ENCODE data around the gene CACNG4. TPM values are rescaled to one million over a fixed set of nuclear protein-coding genes. Genes with fewer than 3 reads are reported as not detected.

CACNG4 gene
- total and polyA plus RNA-seq, 2 experiments from 2014 or later, result 1.6 to 4.1 TPM

- Histone ChIP-seq H3K79me2 (replicated peaks; ENCODE audit: insufficient read depth) (no peaks in the 10 kb centered on the region), H3K4me1 (ENCODE audit: insufficient read depth) (no peaks in the 10 kb centered on the region), H3K36me3 (ENCODE audit: insufficient read depth) (no peaks in the 10 kb centered on the region), H3K27me3 (ENCODE audit: insufficient read depth) (no peaks in the 10 kb centered on the region), H2AFZ (no peak overlapping the region), H3F3A (replicated peaks; ENCODE audit: low read depth) (no peaks in the 10 kb centered on the region), H3K4me3 (no peak overlapping the region), H3K27ac (ENCODE audit: low read depth) (no peak overlapping the region), H3K9me2 (ENCODE audit: insufficient read depth) (no peaks in the 10 kb centered on the region), H4K20me1 (replicated peaks; ENCODE audit: insufficient read depth) (no peaks in the 10 kb centered on the region), H3K4me2 (no peak overlapping the region)
- H3K9me3 Mint-ChIP-seq, result no peaks in the 10 kb centered on the region; the same call in 2 of the 3 replicates
- ATAC-seq (no peak; the same call in 2 of the 3 replicates), DNase-seq (ENCODE audit: low spot score) (no peak)
- peaks cover 7% of the 10 kb centered on the region for H3K27me3 Mint-ChIP-seq (ENCODE audit: insufficient read depth, low read depth, poor library complexity)
- TF ChIP-seq REST (IDR thresholded peaks at IDR 0.05; ENCODE audit: unreplicated experiment) (no peak), JUNB (IDR thresholded peaks at IDR 0.05; ENCODE audit: unreplicated experiment) (no peak), CTCF (conservative IDR thresholded peaks at IDR 0.05; ENCODE audit: low read depth in 2 of 2) (no peak), ZNF331 (CRISPR knock-in tag; IDR thresholded peaks at IDR 0.05; ENCODE audit: low read depth) (no peak)
- H3K36me3 Mint-ChIP-seq (ENCODE audit: low read depth), result no peaks in the 10 kb centered on the region
- no peaks in the 10 kb centered on the region; the same call in 2 of the 3 replicates for H3K4me1 Mint-ChIP-seq
- no peak overlapping the region for H3K4me3 Mint-ChIP-seq
- H3K27ac Mint-ChIP-seq, result no peak overlapping the region
These were observed 77.0 kb downstream of the CACNG4 start for GRCh38 chr17:67041531-67041930.

GRCh38 chr17:67041941-67042899 is 77.7 kb downstream of the CACNG4 start:
- no peak for ATAC-seq

More at GRCh38 chr17:67041941-67042899, 77.7 kb downstream of the CACNG4 start:
- H3K27ac ChIP-seq (ENCODE audit: low read depth), result no peak overlapping the region
- no peaks in the 10 kb centered on the region for H4K20me1 ChIP-seq (replicated peaks; ENCODE audit: insufficient read depth)
- no peak overlapping the region for H3K4me2 ChIP-seq
- no peak overlapping the region for H2AFZ ChIP-seq
- TF ChIP-seq ZNF331 (CRISPR knock-in tag; IDR thresholded peaks at IDR 0.05; ENCODE audit: low read depth), result no peak
- no peak for TF ChIP-seq STAT1 (IDR thresholded peaks at IDR 0.05; ENCODE audit: unreplicated experiment)
- TF ChIP-seq JUNB (IDR thresholded peaks at IDR 0.05; ENCODE audit: unreplicated experiment), result no peak
- no peak for TF ChIP-seq POLR2AphosphoS5 (IDR thresholded peaks at IDR 0.05; ENCODE audit: low read depth)
- no peaks in the 10 kb centered on the region for H3K9me2 ChIP-seq (ENCODE audit: insufficient read depth)
- no peaks in the 10 kb centered on the region for H3K36me3 ChIP-seq (ENCODE audit: insufficient read depth)
- Mint-ChIP-seq H3K4me3 (no peak overlapping the region), H3K36me3 (ENCODE audit: low read depth) (0 out of 3 replicates have a peak, but pooled peaks cover 4% of the 10 kb centered on the region), H3K4me1 (no peaks in the 10 kb centered on the region; the same call in 2 of the 3 replicates), H3K9me3 (peaks cover 4% of the 10 kb centered on the region; the same call in 2 of the 3 replicates), H3K27me3 (ENCODE audit: insufficient read depth, low read depth, poor library complexity) (peaks cover 7% of the 10 kb centered on the region), H3K27ac (no peak overlapping the region)
- no peaks in the 10 kb centered on the region for H3K79me2 ChIP-seq (replicated peaks; ENCODE audit: insufficient read depth)
- H3F3A ChIP-seq (replicated peaks; ENCODE audit: low read depth), result no peaks in the 10 kb centered on the region
- no peaks in the 10 kb centered on the region for H3K4me1 ChIP-seq (ENCODE audit: insufficient read depth)
- H3K27me3 ChIP-seq (ENCODE audit: insufficient read depth), result no peaks in the 10 kb centered on the region
- no peak overlapping the region for H3K4me3 ChIP-seq
- no peak for DNase-seq (ENCODE audit: low spot score)

Measured in GM23338 (cell line).